Tibial artery (tissue), 4 donors: Measurements from ENCODE around the gene DENND5A.

ENCODE experiments used
- DNase-seq, 2 donors: peaks; one replicate each; pipeline ENCODE4 v3.0.0-alpha.2; 2019
- H3K27ac ChIP-seq, 2 donors: fragments of 200-600 bp; sonication (generic) in 1 of 2; 1 replicate in 1 of 2; 2 replicates in 1 of 2; pipeline ENCODE4 v1.5.1; 2018 to 2019; ENCODE audit warnings: mild to moderate bottlenecking in 1 of 2
- H3K27me3 ChIP-seq, 2 donors: fragments of 200-600 bp; sonication (generic) in 1 of 2; one replicate each; pipeline versions ENCODE4 v1.5.1 to v1.6.0; 2016 to 2019
- H3K36me3 ChIP-seq, 3 donors: fragments of 200-600 bp; sonication (generic) in 2 of 3; one replicate each; pipeline ENCODE4 v1.5.1; 2016 to 2019; ENCODE audit warnings: mild to moderate bottlenecking in 2 of 3
- H3K4me1 ChIP-seq, 4 donors: fragments of 200-600 bp; sonication (generic) in 2 of 4; 1 replicate in 3 of 4; 2 replicates in 1 of 4; pipeline ENCODE4 v1.5.1; 2016 to 2019
- H3K4me3 ChIP-seq, 2 donors: fragments of 200-600 bp; sonication (generic) in 1 of 2; 1 replicate in 1 of 2; 2 replicates in 1 of 2; pipeline ENCODE4 v1.5.1; 2018 to 2019; ENCODE audit warnings: mild to moderate bottlenecking in 2 of 2
- H3K9me3 ChIP-seq, 3 donors: fragments of 200-600 bp; sonication (generic) in 1 of 3; one replicate each; pipeline ENCODE4 v1.5.1; 2016 to 2019
- intact Hi-C: fragments of 100-400 bp; cut with DNase I; formaldehyde crosslinking; loops from one replicate; pipeline ENCODE4 v1.15.0; 2023; ENCODE audit warnings: low total_unique reads
- TF ChIP-seq, protein P1 (sequence below), 2 experiments: fragments of 200-600 bp in 1 of 2; fragments of 450-650 bp in 1 of 2; IDR thresholded peaks; one replicate each; pipeline ENCODE4 v1.5.1; 2017 to 2019; ENCODE audit warnings: antibody characterized with exemption in 2 of 2, mild to moderate bottlenecking in 1 of 2, moderate library complexity in 1 of 2

The DENND5A gene

DNA sequence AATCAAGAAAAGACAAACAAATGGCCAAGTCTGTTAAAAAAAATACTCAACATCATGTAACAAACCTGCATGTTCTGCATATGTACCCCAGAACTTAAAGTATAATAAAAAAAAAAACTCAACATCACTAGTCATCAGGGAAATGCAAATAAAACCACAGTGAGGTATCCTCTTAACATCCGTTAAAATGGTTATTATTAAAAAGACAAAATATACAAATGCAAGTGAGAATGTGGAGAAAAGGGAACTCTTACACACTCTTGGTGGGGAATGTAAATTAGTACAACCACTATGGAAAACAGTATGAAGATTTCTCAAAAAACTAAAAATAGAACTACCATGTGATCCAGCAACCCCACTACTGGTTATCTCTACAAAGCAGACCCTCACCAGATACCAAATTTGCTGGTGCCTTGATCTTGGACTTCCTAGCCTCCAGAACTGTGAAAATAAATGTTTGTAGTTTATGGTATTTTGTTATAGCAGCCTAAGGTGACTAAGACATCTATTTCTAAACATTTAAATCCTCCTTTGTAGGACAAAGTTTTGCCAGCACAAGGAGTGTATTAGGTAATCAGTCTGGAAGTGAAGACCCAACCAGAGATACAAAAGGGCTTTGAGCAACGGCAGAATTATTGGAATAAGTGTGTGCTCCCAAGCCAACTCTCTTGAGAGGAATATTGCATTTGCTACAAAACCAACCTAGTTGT, 141.4 kb downstream of the DENND5A start:
- Histone ChIP-seq H3K4me3 (no peak overlapping the region), H3K4me1 (no peaks in the 10 kb centered on the region), H3K27me3 (no peaks in the 10 kb centered on the region), H3K27ac (no peak overlapping the region), H3K9me3 (no peaks in the 10 kb centered on the region), H3K36me3 (peaks cover 0 to 3% (median 0%) of the 10 kb centered on the region in 3 donors)
- TF ChIP-seq, protein P1, sequence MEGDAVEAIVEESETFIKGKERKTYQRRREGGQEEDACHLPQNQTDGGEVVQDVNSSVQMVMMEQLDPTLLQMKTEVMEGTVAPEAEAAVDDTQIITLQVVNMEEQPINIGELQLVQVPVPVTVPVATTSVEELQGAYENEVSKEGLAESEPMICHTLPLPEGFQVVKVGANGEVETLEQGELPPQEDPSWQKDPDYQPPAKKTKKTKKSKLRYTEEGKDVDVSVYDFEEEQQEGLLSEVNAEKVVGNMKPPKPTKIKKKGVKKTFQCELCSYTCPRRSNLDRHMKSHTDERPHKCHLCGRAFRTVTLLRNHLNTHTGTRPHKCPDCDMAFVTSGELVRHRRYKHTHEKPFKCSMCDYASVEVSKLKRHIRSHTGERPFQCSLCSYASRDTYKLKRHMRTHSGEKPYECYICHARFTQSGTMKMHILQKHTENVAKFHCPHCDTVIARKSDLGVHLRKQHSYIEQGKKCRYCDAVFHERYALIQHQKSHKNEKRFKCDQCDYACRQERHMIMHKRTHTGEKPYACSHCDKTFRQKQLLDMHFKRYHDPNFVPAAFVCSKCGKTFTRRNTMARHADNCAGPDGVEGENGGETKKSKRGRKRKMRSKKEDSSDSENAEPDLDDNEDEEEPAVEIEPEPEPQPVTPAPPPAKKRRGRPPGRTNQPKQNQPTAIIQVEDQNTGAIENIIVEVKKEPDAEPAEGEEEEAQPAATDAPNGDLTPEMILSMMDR (IDR thresholded peaks at IDR 0.05): no peak
- intact Hi-C loops: no loop called here
- no peak for DNase-seq

DNA sequence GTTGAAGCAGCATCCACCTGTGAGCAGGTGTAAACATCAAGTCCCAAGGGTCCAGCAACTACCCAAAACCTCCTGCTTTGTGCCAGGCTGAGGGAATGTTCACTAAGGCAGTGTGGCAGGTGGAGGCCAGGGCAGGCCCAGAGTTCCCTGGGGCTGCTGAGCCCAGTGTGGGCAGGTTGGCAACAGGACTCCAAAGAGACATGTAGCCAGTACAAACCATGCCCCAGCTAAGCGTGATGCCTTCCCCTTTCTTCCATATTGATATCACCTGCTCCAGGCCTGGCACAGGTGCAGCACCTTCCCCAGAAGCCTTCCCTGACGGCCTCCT, 143.7 kb downstream of the DENND5A start:
- no peak overlapping the region for H3K27ac ChIP-seq
- no peak for DNase-seq
- intact Hi-C loops: no loop called here
- H3K36me3 ChIP-seq: peaks cover 0 to 3% (median 0%) of the 10 kb centered on the region in 3 donors
- TF ChIP-seq, protein P1 (IDR thresholded peaks at IDR 0.05): no peak
- no peak overlapping the region for H3K4me3 ChIP-seq
- H3K27me3 ChIP-seq: no peaks in the 10 kb centered on the region
- no peaks in the 10 kb centered on the region for H3K9me3 ChIP-seq
- H3K4me1 ChIP-seq: no peaks in the 10 kb centered on the region

DNA sequence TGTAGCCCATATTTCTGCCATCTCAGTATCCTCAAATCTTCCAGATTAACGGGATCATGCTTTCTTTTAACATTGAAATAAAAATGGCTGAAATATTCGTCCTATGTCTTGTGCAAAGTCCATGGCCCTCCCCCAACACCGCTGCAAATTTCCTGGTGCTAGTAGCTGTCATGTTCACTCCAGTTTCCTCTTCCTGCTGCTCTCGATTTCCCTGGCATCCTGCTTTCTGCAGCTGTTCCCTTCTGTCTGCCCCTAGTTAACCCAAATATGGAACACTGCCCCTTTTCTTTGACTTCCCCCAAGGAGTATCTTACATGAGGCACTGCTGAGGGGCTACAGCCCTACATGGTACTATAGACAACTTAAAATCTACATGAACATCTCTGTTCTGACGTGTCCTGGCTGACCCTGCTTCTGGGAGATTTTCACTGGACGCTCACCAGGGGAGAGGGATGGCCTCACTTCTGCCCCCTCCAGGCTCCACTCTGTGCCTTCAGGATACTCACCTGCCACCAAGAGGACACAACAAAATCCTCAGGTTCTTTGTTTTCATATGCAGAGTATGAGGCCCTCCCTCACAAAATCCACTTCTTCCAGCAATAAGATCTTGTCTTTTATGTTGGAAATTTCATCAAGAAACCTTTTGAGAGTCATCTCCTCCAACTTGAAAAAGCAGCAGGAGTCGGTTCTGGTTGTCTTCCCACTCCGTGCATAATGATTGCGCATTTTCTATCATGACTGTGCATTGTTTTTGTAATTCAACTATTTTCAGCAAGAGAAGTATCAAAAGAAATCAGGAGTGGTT, 144.3 kb downstream of the DENND5A start:
- no peak overlapping the region for H3K27ac ChIP-seq
- no peak overlapping the region for H3K4me3 ChIP-seq
- H3K9me3 ChIP-seq: no peaks in the 10 kb centered on the region
- TF ChIP-seq, protein P1 (IDR thresholded peaks at IDR 0.05): no peak
- H3K4me1 ChIP-seq: no peaks in the 10 kb centered on the region
- intact Hi-C loops: no loop called here
- H3K27me3 ChIP-seq: no peaks in the 10 kb centered on the region
- no peak for DNase-seq
- peaks cover 0 to 3% (median 0%) of the 10 kb centered on the region in 3 donors for H3K36me3 ChIP-seq

DNA sequence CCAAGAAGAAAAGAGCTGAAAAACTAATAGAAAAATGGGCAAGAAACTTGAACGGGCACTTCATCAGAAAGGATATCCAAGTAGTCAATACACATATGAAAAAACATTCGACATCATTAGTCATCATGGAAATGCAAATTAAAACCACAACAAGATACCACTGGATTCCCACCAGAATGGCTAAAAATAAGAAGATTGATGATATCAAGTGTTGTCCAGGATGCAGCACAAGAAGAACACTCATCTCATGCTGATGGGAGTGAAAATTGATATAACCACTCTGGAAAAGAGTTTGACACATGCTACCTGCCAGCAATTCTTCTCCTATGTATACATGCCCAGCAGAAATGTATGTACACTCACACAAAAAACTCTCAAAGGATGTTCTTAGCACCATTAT, 146.9 kb downstream of the DENND5A start:
- no peak for DNase-seq
- no peak overlapping the region for H3K4me3 ChIP-seq
- peaks cover 0 to 5% (median 3%) of the 10 kb centered on the region in 3 donors for H3K36me3 ChIP-seq
- no peak overlapping the region for H3K27ac ChIP-seq
- no peaks in the 10 kb centered on the region for H3K9me3 ChIP-seq
- H3K4me1 ChIP-seq: no peaks in the 10 kb centered on the region
- TF ChIP-seq, protein P1 (IDR thresholded peaks at IDR 0.05): no peak
- intact Hi-C loops: loop anchor here (5.0 kb wide), 1 partner anchor 91 kb away; no protein-coding TSS in a partner anchor
- H3K27me3 ChIP-seq: no peaks in the 10 kb centered on the region

DNA sequence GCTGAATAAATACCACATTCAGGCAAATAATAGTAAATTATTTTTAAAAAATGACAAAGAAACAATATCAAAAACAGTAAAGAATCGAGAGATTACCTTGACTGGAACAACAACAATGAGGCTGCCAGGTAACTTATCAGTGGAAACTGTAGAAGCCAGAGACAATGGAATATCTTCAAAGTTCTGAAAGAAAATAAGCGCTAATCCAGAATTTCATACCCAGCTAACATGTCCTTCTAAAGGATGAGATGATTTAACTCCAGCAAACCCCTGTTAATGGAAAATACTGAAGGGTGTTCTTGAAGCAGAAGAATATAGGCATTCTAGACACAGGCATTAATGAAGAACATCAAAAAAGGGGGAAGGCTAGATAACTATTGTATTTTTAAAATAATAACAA, 153.1 kb downstream of the DENND5A start:
- DNase-seq: no peak
- Histone ChIP-seq H3K4me1 (no peaks in the 10 kb centered on the region), H3K27ac (no peak overlapping the region), H3K4me3 (no peak overlapping the region), H3K27me3 (no peaks in the 10 kb centered on the region), H3K36me3 (peaks cover 0 to 5% (median 0%) of the 10 kb centered on the region in 3 donors), H3K9me3 (peaks cover 0 to 11% (median 7%) of the 10 kb centered on the region in 3 donors)
- TF ChIP-seq, protein P1 (IDR thresholded peaks at IDR 0.05): no peak
- intact Hi-C loops: no loop called here
